HepG2 (cell line): Measurements from ENCODE around the gene RIPK1. TPM values are rescaled to one million over a fixed set of nuclear protein-coding genes. Genes with fewer than 3 reads are reported as not detected.

Experiments
- ATAC-seq: fragments of 200-7000 bp; cut with Tn5 transposase; 3 replicates; pipeline ENCODE4 v1.9.1; 2020; ENCODE audit warnings: mild to moderate bottlenecking, moderate library complexity
- BruUV-seq: library from RNA; stranded (reverse); fragments of 400-500 nt; replicated peaks from 2 replicates; lab custom pipeline; 2021; lab: Mats Ljungman, UMichigan
- CTCF ChIA-PET: fragments of 300-600 bp; formaldehyde crosslinking; extraction: SDS; loops from one replicate; lab custom pipeline; 2021; ENCODE audit warnings: low total read pairs, inconsistent platforms, low intra/inter-chr PET ratio; lab: Yijun Ruan, JAX
- POLR2A ChIA-PET: fragments of 350-600 bp; sonication (Branson Sonifier 250); formaldehyde crosslinking; loops from one replicate; lab custom pipeline; 2020; ENCODE audit warnings: antibody characterized with exemption, inconsistent platforms; lab: Yijun Ruan, JAX
- DNase-seq: peaks from one replicate; pipeline ENCODE4 v3.0.0-alpha.2; 2015; ENCODE audit warnings: low spot score
- FAIRE-seq: peaks from 3 replicates; lab custom pipeline; 2011; peaks lifted over from hg19 to GRCh38; lab: Jason Lieb, UNC
- H2AFZ ChIP-seq: one replicate; pipeline ENCODE4 v1.6.1; 2011; ENCODE audit warnings: low read length, inconsistent platforms
- H3K27ac ChIP-seq: fragments of 300-600 bp; 3 replicates; pipeline ENCODE4 v1.8.0; 2011; ENCODE audit warnings: mixed run types, mild to moderate bottlenecking, mixed read lengths, low read length, inconsistent platforms; ENCODE audit not compliant: insufficient read depth; ENCODE audit errors: extremely low read length
- H3K27me3 ChIP-seq, 2 experiments: fragments of 200-600 bp in 1 of 2; 2 replicates in 1 of 2; 3 replicates in 1 of 2; pipeline versions ENCODE4 v1.6.0 to v1.8.0; 2011; ENCODE audit warnings: low read length in 2 of 2, mild to moderate bottlenecking in 2 of 2, moderate library complexity in 2 of 2, inconsistent platforms in 1 of 2; ENCODE audit not compliant: insufficient read depth in 2 of 2, control insufficient read depth in 1 of 2
- H3K36me3 ChIP-seq, 2 experiments: fragments of 200-600 bp in 1 of 2; replicated peaks in 1 of 2; 2 replicates in 1 of 2; 3 replicates in 1 of 2; pipeline versions ENCODE4 v1.5.1 to v1.8.0; 2011; ENCODE audit warnings: low read length in 2 of 2, inconsistent platforms in 1 of 2; ENCODE audit not compliant: insufficient read depth in 2 of 2, control insufficient read depth in 1 of 2
- H3K4me1 ChIP-seq: 2 replicates; pipeline ENCODE4 v1.5.1; 2012; ENCODE audit warnings: low read length, inconsistent platforms; ENCODE audit not compliant: insufficient read depth
- H3K4me2 ChIP-seq: 2 replicates; pipeline ENCODE4 v1.6.0; 2011; ENCODE audit warnings: low read depth, low read length, inconsistent platforms
- H3K4me3 ChIP-seq, 3 experiments: fragments of 200-600 bp in 1 of 3; sonication (generic), shearing (Covaris generic) in 1 of 3; replicated peaks in 1 of 3; 2 replicates each; pipeline ENCODE4 v1.5.1; 2011 to 2016; ENCODE audit warnings: low read length in 3 of 3, inconsistent platforms in 2 of 3, low read depth in 2 of 3, mild to moderate bottlenecking in 2 of 3, control low read depth in 1 of 3, mixed read lengths in 1 of 3; ENCODE audit not compliant: insufficient read depth in 1 of 3
- H3K79me2 ChIP-seq: one replicate; pipeline ENCODE4 v1.6.1; 2011; ENCODE audit warnings: low read length, inconsistent platforms; ENCODE audit not compliant: insufficient read depth
- H3K9ac ChIP-seq: 2 replicates; pipeline ENCODE4 v1.6.0; 2011; ENCODE audit warnings: mild to moderate bottlenecking, low read depth, low read length, inconsistent platforms; ENCODE audit not compliant: insufficient read depth
- H3K9me3 ChIP-seq: 2 replicates; pipeline ENCODE4 v1.5.1; 2012; ENCODE audit warnings: mild to moderate bottlenecking, low read length
- H4K20me1 ChIP-seq: 2 replicates; pipeline ENCODE4 v1.6.0; 2011; ENCODE audit warnings: inconsistent platforms, mild to moderate bottlenecking, low read length, moderate library complexity; ENCODE audit not compliant: insufficient read depth
- AGO2 ChIP-seq: fragments of 200-400 bp; formaldehyde crosslinking; optimal IDR thresholded peaks from 2 replicates; pipeline ENCODE3; 2017; ENCODE audit warnings: mild to moderate bottlenecking, low read depth, low read length, moderate library complexity
- BORCS8-MEF2B ChIP-seq: sonication (generic); formaldehyde crosslinking; IDR thresholded peaks from 2 replicates; pipeline ENCODE4 v1.8.0; 2022; ENCODE audit warnings: mild to moderate bottlenecking, missing genetic modification reagents
- FOSL2 ChIP-seq: sonication (generic); formaldehyde crosslinking; IDR thresholded peaks from 2 replicates; pipeline ENCODE4 v1.4.0; 2020; ENCODE audit warnings: missing genetic modification reagents
- GABPB1 ChIP-seq: IDR thresholded peaks from 2 replicates; pipeline ENCODE4 v1.6.1; 2016; ENCODE audit warnings: mild to moderate bottlenecking, missing genetic modification reagents, moderate library complexity, missing compliant biosample characterization
- JUNB ChIP-seq: sonication (generic); formaldehyde crosslinking; IDR thresholded peaks from 2 replicates; pipeline ENCODE4 v1.8.0; 2022; ENCODE audit warnings: missing genetic modification reagents, mild to moderate bottlenecking, borderline replicate concordance
- MIER3 ChIP-seq: IDR thresholded peaks from 2 replicates; pipeline ENCODE4 v1.6.1; 2016; ENCODE audit warnings: missing compliant biosample characterization, borderline replicate concordance
- NFE2 ChIP-seq: sonication (generic); formaldehyde crosslinking; IDR thresholded peaks from 2 replicates; pipeline ENCODE4 v1.4.0; 2020; ENCODE audit warnings: missing genetic modification reagents
- NR2C2 ChIP-seq: sonication (generic); formaldehyde crosslinking; IDR thresholded peaks from 2 replicates; pipeline ENCODE4 v1.4.0; 2020; ENCODE audit warnings: missing genetic modification reagents, mild to moderate bottlenecking, moderate library complexity, borderline replicate concordance
- POGZ ChIP-seq: sonication (generic); formaldehyde crosslinking; IDR thresholded peaks from 2 replicates; pipeline ENCODE4 v1.4.0; 2020; ENCODE audit warnings: mild to moderate bottlenecking, missing genetic modification reagents
- ZBTB1 ChIP-seq: sonication (generic); formaldehyde crosslinking; IDR thresholded peaks from 2 replicates; pipeline ENCODE4 v1.4.0; 2020; ENCODE audit warnings: missing genetic modification reagents, borderline replicate concordance
- ZNF619 ChIP-seq: sonication (generic); formaldehyde crosslinking; IDR thresholded peaks from 2 replicates; pipeline ENCODE4 v1.4.0; 2020; ENCODE audit warnings: mild to moderate bottlenecking, missing genetic modification reagents
- ZNF768 ChIP-seq: sonication (generic); formaldehyde crosslinking; IDR thresholded peaks from 2 replicates; pipeline ENCODE4 v1.4.0; 2020; ENCODE audit warnings: missing genetic modification reagents
- ZNF782 ChIP-seq: sonication (generic); formaldehyde crosslinking; IDR thresholded peaks from 2 replicates; pipeline ENCODE4 v1.4.0; 2020; ENCODE audit warnings: missing genetic modification reagents, mild to moderate bottlenecking, borderline replicate concordance
- WGBS: methylation state at CpG from one replicate; pipeline ENCODE4 v1.1.6; 2017; ENCODE audit warnings: low lambda C conversion rate; 5-methylcytosine and 5-hydroxymethylcytosine counted together
- in situ Hi-C: cut with HindIII; loops from 2 replicates; pipeline ENCODE4 v1.10.0; 2017; ENCODE audit warnings: low pct_unique_long_range_greater_than_20kb; ENCODE audit not compliant: extremely low pct_ligation_motif_present
- intact Hi-C: fragments of 100-400 bp; cut with micrococcal nuclease; formaldehyde crosslinking; loops from one replicate; pipeline ENCODE4 v1.10.0; 2022; ENCODE audit not compliant: unreplicated experiment
- polyA plus RNA-seq, 8 experiments: library from polyadenylated mRNA; depleted of rRNA in 3 of 8; stranded (reverse) in 7 of 8; unstranded in 1 of 8; fragments of >200 nt; fragmentation: Illumina TruSeq in 4 of 8; extraction: Trizol in 4 of 8; gene quantifications; 2 replicates each; pipeline versions ENCODE4 v1.2.1 to v1.2.3, GENCODE V29; 2011 to 2016; ENCODE audit warnings: low read depth in 4 of 8, missing spikeins in 1 of 8, mixed read lengths in 1 of 8; ENCODE audit not compliant: insufficient read depth in 1 of 8
- total RNA-seq, 5 experiments: library from RNA; depleted of rRNA; stranded (reverse); fragments of >200 nt; fragmentation: Illumina TruSeq; extraction: Trizol; gene quantifications; 2 replicates each; pipeline ENCODE4 v1.2.3, GENCODE V29; 2016; ENCODE audit warnings: low read depth in 1 of 5
- TF ChIP-seq, protein P1 (sequence below): sonication (generic); formaldehyde crosslinking; IDR thresholded peaks from 2 replicates; pipeline ENCODE4 v1.5.1; 2020; ENCODE audit warnings: mild to moderate bottlenecking, missing genetic modification reagents, moderate library complexity
- TF ChIP-seq, protein P2 (sequence below): sonication (generic); formaldehyde crosslinking; IDR thresholded peaks from 2 replicates; pipeline ENCODE4 v1.8.1; 2023; ENCODE audit warnings: mild to moderate bottlenecking, missing genetic modification reagents
- TF ChIP-seq, protein P3 (sequence below): sonication (generic); formaldehyde crosslinking; IDR thresholded peaks from 2 replicates; pipeline ENCODE4 v1.9.0; 2022; ENCODE audit warnings: missing genetic modification reagents, mild to moderate bottlenecking, borderline replicate concordance

RIPK1 gene
- total and polyA plus RNA-seq, 2 of the 13 experiments (the other 11 are each of a cell fraction or from before 2014, with no cell fraction given), result 9.0 to 10.3 TPM

DNA sequence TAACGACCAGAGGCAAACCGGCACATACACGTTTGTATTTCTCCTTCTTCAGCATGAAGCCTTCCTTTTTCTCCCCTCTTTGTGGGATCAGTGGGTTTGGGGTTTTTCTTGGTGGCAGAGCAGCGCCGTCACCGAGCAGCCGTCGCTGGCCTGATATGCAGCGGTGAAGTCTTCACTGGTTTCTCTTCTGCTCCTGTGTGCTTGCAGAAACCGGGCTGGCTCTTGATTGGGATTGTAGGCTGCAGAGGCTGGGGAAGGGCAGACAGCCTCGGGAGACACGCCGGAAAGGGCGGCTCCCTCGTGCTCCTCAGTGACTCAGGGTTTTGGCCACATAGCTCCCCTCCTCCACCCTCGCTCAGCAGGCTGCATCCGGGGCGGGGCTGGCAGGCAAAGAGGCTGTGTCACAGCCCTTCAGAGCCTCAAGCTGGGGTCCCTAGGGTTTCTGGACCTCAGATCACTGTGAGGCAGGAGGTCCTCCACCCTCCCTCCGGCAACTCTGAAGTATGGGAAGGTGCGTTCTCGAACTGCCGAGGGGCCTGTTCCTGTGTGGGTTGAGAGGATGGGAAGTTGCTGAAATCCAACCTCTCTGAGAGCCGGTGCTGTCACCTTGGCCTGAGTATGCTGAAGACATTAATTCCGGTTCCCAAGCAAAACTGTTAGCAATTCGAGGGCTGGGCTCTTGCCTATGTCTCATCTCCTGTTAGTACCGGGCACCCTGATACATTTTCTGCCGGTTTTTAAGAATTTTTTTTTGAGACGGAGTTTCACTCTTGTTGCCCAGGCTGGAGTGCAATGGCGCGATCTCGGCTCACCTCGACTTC lies 44.4 kb upstream of the RIPK1 start:
- no TSS peak for BruUV-seq
- Histone ChIP-seq H3K9me3 (no peaks in the 10 kb centered on the region), H2AFZ (no peak overlapping the region), H3K27ac (no peak overlapping the region), H3K36me3 (peaks cover 1 to 12% of the 10 kb centered on the region in 2 experiments; a peak in 3 of 5 replicates), H3K4me3 (no peak overlapping the region), H3K79me2 (no peaks in the 10 kb centered on the region), H3K4me1 (peaks cover 23% of the 10 kb centered on the region), H3K9ac (no peak overlapping the region), H4K20me1 (no peaks in the 10 kb centered on the region), H3K4me2 (no peak overlapping the region), H3K27me3 (no peaks in the 10 kb centered on the region)
- ATAC-seq (no peak), DNase-seq (no peak), FAIRE-seq (no peak)
- intact Hi-C loops (no loop called here), in situ Hi-C loops (no loop called here)
- WGBS, result 87% methylated on average over 32 of the region's 32 CpGs
- CTCF ChIA-PET, result no interaction called here
- POLR2A ChIA-PET, result no interaction called here
- no peak for TF ChIP-seq ZNF619 (CRISPR knock-in tag)
- no peak for TF ChIP-seq POGZ (CRISPR knock-in tag)
- TF ChIP-seq AGO2, result peak; percentile 61
- TF ChIP-seq ZNF768 (CRISPR knock-in tag), result peak; percentile 13; the same call in 1 of the 2 replicates
- TF ChIP-seq, protein P1, sequence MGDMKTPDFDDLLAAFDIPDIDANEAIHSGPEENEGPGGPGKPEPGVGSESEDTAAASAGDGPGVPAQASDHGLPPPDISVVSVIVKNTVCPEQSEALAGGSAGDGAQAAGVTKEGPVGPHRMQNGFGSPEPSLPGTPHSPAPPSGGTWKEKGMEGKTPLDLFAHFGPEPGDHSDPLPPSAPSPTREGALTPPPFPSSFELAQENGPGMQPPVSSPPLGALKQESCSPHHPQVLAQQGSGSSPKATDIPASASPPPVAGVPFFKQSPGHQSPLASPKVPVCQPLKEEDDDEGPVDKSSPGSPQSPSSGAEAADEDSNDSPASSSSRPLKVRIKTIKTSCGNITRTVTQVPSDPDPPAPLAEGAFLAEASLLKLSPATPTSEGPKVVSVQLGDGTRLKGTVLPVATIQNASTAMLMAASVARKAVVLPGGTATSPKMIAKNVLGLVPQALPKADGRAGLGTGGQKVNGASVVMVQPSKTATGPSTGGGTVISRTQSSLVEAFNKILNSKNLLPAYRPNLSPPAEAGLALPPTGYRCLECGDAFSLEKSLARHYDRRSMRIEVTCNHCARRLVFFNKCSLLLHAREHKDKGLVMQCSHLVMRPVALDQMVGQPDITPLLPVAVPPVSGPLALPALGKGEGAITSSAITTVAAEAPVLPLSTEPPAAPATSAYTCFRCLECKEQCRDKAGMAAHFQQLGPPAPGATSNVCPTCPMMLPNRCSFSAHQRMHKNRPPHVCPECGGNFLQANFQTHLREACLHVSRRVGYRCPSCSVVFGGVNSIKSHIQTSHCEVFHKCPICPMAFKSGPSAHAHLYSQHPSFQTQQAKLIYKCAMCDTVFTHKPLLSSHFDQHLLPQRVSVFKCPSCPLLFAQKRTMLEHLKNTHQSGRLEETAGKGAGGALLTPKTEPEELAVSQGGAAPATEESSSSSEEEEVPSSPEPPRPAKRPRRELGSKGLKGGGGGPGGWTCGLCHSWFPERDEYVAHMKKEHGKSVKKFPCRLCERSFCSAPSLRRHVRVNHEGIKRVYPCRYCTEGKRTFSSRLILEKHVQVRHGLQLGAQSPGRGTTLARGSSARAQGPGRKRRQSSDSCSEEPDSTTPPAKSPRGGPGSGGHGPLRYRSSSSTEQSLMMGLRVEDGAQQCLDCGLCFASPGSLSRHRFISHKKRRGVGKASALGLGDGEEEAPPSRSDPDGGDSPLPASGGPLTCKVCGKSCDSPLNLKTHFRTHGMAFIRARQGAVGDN, result peak; percentile 44; the same call in 1 of the 2 replicates
- no peak for TF ChIP-seq MIER3 (CRISPR knock-in tag)
- no peak for TF ChIP-seq ZNF782 (CRISPR knock-in tag)
- TF ChIP-seq, protein P2, sequence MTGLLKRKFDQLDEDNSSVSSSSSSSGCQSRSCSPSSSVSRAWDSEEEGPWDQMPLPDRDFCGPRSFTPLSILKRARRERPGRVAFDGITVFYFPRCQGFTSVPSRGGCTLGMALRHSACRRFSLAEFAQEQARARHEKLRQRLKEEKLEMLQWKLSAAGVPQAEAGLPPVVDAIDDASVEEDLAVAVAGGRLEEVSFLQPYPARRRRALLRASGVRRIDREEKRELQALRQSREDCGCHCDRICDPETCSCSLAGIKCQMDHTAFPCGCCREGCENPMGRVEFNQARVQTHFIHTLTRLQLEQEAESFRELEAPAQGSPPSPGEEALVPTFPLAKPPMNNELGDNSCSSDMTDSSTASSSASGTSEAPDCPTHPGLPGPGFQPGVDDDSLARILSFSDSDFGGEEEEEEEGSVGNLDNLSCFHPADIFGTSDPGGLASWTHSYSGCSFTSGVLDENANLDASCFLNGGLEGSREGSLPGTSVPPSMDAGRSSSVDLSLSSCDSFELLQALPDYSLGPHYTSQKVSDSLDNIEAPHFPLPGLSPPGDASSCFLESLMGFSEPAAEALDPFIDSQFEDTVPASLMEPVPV (CRISPR knock-in tag), result peak; percentile 33; the same call in 1 of the 2 replicates
- no peak for TF ChIP-seq ZBTB1 (CRISPR knock-in tag)
- TF ChIP-seq, protein P3, sequence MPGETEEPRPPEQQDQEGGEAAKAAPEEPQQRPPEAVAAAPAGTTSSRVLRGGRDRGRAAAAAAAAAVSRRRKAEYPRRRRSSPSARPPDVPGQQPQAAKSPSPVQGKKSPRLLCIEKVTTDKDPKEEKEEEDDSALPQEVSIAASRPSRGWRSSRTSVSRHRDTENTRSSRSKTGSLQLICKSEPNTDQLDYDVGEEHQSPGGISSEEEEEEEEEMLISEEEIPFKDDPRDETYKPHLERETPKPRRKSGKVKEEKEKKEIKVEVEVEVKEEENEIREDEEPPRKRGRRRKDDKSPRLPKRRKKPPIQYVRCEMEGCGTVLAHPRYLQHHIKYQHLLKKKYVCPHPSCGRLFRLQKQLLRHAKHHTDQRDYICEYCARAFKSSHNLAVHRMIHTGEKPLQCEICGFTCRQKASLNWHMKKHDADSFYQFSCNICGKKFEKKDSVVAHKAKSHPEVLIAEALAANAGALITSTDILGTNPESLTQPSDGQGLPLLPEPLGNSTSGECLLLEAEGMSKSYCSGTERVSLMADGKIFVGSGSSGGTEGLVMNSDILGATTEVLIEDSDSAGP (CRISPR knock-in tag), result peak; percentile 37; the same call in 1 of the 2 replicates
- no peak for TF ChIP-seq NR2C2 (CRISPR knock-in tag)
- peak; percentile 42; the same call in 1 of the 2 replicates for TF ChIP-seq FOSL2 (CRISPR knock-in tag)
- no peak for TF ChIP-seq BORCS8-MEF2B (CRISPR knock-in tag)
- TF ChIP-seq GABPB1, result peak; percentile 36; the same call in 1 of the 2 replicates
- no peak for TF ChIP-seq JUNB
- TF ChIP-seq NFE2, result peak; percentile 60; the same call in 1 of the 2 replicates
